C4-2B (cell line): Measurements from ENCODE around the gene SLC4A4.

Experiments
- H3K27ac ChIP-seq: fragments of 450-650 bp; 2 replicates; pipeline ENCODE4 v1.5.1; 2017
- ZFX ChIP-seq: fragments of 450-650 bp; IDR thresholded peaks from 2 replicates; pipeline ENCODE4 v1.6.1; 2017
- TF ChIP-seq, protein P1 (sequence below): fragments of 450-650 bp; conservative IDR thresholded peaks from 2 replicates; pipeline ENCODE4 v1.5.1; 2017; ENCODE audit warnings: mild to moderate bottlenecking

Gene SLC4A4

DNA sequence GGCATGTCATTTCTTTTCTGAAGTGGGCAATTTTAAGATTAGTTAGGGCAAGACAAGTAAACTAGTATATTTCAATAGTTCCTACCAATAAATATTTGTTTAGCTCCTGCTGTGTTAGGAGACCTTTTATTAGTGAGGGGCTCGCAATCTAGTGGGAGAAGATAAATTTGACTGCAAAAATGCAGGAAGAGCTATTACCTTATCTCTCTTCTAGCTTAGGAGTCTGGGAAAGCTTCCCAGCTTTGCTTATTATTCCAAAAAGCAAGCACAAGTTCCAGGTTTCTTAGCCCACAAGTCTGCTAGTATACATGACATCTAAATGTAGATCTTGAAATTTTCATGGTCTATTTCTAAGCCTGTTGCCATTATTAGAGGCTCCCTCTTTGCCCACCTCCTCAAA lies 254.0 kb downstream of the SLC4A4 start:
- no peak overlapping the region for H3K27ac ChIP-seq
- TF ChIP-seq, protein P1, sequence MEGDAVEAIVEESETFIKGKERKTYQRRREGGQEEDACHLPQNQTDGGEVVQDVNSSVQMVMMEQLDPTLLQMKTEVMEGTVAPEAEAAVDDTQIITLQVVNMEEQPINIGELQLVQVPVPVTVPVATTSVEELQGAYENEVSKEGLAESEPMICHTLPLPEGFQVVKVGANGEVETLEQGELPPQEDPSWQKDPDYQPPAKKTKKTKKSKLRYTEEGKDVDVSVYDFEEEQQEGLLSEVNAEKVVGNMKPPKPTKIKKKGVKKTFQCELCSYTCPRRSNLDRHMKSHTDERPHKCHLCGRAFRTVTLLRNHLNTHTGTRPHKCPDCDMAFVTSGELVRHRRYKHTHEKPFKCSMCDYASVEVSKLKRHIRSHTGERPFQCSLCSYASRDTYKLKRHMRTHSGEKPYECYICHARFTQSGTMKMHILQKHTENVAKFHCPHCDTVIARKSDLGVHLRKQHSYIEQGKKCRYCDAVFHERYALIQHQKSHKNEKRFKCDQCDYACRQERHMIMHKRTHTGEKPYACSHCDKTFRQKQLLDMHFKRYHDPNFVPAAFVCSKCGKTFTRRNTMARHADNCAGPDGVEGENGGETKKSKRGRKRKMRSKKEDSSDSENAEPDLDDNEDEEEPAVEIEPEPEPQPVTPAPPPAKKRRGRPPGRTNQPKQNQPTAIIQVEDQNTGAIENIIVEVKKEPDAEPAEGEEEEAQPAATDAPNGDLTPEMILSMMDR, result no peak
- TF ChIP-seq ZFX, result no peak

- H3K27ac ChIP-seq, result no peak overlapping the region
- TF ChIP-seq, protein P1, result no peak
- no peak for TF ChIP-seq ZFX
Observed at GRCh38 chr4:71593311-71593710, 254.5 kb downstream of the SLC4A4 start.

GRCh38 chr4:71595576-71596108 lies 256.8 kb downstream of the SLC4A4 start:
- no peak overlapping the region for H3K27ac ChIP-seq
- TF ChIP-seq ZFX, result no peak
- TF ChIP-seq, protein P1, result no peak

GRCh38 chr4:71599578-71599977 lies 260.8 kb downstream of the SLC4A4 start:
- TF ChIP-seq ZFX, result no peak
- TF ChIP-seq, protein P1, result no peak
- H3K27ac ChIP-seq, result no peak overlapping the region

DNA sequence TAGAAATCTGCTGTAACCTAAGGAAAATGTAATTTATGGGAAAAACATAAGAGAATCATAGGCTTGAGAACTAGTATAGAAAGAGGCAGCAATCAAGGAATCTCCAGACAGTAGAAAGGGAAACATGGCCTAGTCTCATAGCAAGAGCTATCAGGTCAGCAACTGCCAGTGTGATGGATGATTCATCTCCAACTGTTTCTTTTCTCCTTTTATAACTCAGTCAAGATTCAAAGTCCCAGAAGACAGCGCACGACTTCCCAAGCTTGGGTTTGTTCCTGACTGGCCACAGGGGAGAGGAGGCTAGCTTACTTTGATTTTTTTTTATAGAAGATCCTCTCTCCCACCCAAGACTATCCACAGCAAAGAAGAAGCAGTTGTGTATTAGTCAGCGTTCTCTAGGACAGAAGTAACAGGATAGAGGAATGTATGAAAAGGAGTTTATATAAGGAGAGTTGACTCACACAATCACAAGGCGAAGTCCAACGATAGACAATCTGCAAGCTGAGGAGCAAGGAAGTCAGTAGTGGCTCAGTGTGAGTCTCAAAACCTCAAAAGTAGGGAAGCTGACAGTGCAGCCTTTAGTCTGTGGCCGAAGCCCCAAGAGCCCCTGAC lies 263.6 kb downstream of the SLC4A4 start:
- TF ChIP-seq, protein P1, result no peak
- TF ChIP-seq ZFX, result no peak
- H3K27ac ChIP-seq, result no peak overlapping the region

DNA sequence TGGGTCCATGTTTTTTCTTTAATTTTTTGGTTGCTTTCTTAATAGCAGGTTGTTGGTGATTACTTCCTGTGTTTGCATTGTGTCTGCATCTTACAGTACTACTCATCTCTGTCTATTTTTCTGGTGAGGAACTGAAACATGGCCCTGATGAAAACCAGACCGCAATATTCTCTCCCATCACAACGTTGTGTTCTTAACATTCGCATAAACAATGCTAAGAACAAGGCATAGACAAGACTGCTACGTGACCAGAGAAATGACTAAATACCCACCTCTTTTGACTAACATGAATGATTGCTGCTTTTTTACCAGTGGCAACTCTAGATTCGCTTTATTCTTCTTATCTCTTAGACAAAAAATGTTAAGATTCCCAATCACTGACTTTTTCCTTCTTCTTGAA lies 266.0 kb downstream of the SLC4A4 start:
- TF ChIP-seq ZFX, result no peak
- TF ChIP-seq, protein P1, result no peak
- H3K27ac ChIP-seq, result no peak overlapping the region

- H3K27ac ChIP-seq, result no peak overlapping the region
- TF ChIP-seq ZFX, result no peak
- TF ChIP-seq, protein P1, result no peak
Observed at GRCh38 chr4:71607109-71607508, 268.3 kb downstream of the SLC4A4 start.
